GM12873 (cell line): ENCODE measurements around the gene ABL1.

Experiments used
- TF ChIP-seq, protein P1 (sequence below): IDR thresholded peaks from 2 replicates; pipeline ENCODE4 v1.5.1; 2012; ENCODE audit warnings: low read depth, mild to moderate bottlenecking, moderate library complexity, low read length, control low read depth; ENCODE audit not compliant: insufficient read depth; ENCODE audit errors: missing control alignments

Gene ABL1

DNA sequence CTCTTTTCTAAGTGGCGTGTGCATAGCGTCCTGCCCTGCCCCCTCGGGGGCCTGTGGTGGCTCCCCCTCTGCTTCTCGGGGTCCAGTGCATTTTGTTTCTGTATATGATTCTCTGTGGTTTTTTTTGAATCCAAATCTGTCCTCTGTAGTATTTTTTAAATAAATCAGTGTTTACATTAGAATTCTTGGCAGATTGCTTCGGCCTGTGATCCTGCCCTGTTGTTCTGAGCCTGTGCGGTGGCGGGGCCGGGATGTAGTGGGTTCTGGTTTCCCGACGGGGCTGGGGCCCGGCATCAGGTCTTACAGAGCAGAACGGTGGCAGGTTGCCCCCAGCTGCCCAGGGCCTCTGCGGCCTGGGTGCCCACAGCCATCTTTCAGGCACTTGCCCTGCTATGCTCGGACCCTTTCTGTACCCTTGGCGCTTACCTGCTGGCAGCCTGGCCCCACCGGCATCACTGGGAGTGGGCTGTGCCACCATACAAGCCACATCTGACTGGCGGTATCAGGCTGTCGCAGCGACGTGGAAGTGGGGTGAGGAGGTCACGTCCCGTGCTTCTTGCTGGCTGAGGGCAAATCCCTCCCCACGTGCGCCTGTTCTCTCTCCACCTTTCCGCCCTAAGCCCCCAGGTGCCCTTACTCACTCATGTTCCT, 52.6 kb downstream of the ABL1 start:
- TF ChIP-seq, protein P1, sequence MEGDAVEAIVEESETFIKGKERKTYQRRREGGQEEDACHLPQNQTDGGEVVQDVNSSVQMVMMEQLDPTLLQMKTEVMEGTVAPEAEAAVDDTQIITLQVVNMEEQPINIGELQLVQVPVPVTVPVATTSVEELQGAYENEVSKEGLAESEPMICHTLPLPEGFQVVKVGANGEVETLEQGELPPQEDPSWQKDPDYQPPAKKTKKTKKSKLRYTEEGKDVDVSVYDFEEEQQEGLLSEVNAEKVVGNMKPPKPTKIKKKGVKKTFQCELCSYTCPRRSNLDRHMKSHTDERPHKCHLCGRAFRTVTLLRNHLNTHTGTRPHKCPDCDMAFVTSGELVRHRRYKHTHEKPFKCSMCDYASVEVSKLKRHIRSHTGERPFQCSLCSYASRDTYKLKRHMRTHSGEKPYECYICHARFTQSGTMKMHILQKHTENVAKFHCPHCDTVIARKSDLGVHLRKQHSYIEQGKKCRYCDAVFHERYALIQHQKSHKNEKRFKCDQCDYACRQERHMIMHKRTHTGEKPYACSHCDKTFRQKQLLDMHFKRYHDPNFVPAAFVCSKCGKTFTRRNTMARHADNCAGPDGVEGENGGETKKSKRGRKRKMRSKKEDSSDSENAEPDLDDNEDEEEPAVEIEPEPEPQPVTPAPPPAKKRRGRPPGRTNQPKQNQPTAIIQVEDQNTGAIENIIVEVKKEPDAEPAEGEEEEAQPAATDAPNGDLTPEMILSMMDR = no peak

GRCh38 chr9:130888146-130888885, 53.3 kb downstream of the ABL1 start:
- TF ChIP-seq, protein P1 = no peak

- TF ChIP-seq, protein P1 = no peak
Observed at GRCh38 chr9:130890124-130890523, 55.1 kb downstream of the ABL1 start.

DNA sequence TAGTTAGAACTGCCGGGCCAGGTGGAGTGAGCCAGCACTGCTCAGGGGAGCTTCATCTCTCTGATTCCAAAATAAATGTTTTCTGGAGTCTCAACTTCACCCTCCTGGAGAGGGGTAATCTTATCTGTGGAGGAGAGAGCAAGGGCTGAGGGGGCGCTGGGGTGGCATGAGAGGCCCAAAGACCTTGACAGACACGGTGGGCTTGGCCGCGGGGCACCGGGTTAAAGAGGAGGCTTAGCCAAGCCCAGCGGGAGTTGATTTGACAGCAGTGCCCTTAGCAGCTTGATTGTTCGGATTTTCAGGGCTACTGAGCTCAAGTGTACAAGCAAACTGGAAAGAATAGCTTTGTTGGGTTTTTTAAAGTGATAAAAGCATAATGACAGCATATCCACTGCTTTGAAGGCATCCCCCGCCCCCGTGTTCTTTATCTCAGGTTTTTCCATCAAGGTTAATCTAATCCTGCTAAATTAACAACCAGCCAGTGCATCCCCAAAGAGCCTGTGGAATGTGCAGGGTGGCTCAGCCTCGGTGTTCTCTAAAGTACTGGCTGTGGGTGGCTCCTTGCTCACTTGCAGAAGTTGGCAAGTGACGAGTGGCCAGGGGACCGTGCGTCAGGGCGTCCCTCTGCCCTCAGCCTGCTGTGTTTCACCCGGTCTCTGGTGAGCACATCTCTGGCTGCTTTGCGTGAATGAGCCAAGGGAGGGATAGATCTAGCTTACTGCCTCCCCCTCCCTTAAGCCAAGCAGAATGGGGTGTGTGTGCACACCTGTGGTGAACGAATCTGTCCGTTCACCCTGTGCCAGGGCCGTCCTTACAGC, 56.0 kb downstream of the ABL1 start:
- TF ChIP-seq, protein P1 = no peak

DNA sequence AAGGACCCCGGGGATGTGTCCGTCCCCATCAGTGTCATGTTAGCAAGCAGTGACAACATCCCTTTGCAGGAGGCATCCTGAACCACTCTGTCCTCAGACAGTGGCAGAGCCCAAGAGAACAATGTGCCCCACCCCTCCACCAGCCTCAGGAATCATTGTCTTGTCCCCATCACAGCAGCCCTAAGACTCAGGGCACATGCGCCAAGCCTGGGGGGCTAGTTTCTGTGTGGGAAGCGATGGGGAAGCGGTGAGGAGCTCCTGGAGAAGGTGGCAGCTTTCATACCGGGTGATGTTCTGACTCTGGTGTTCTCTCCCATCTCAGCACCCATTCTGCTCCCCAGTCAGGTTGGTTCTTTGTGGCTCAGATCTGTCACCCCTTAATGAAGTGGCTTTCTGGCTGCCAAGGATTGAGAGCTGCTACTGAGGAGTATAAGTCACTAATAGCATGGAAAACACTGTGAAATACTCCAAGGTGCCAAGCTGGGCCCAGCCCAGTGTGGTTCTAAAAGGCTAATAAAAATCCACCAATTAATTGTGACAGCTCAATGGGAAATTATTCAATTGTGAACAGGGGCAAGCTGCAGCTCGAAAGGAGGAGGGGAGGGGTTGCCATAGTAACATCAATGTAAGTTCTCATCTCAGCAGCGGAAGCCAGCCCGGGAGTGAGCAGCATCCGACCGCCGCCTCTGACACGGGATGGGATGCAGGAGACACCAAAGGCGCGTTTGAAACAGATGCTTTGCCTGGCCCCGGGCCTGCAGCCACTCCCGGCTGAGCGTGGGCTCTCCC, 56.8 kb downstream of the ABL1 start:
- TF ChIP-seq, protein P1 = no peak

DNA sequence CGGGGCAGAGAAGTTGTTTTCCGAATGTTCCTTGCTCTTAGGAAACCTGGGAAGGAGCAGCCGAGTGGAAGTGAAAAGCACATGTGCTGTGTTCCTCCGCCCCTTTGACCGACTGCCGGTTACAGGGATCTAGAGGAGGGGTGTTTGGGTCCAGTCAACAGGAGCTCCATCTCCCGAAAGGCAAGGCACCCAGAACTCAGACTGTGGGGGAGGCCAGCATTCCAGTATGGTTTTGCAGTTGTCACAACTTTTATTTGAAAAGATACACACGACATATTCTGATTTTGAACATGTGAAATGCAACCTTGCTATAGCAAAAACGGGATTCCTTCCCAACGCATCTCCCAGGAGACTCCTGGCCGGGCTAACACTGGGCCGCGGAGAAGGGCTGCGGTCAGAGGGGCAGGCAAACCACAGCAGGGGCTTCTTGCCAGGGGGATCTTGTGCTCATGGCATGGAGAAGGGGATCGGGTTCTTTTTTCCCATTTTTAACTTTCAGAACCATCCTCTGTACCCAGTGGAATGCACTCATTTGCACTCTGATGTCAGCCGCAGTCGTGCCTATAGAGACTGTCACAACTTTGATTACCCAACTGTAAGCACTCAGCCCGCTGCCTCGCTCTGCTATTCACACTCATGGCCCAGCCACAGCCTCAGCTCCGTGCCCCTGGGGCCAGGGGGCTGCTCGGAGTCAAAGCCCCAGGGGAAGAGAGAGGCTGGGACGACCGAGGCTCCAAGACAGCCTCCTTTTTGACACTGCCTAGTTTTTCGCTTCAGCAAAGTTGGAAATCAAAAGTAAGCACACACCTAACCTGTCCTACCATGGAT, 57.6 kb downstream of the ABL1 start:
- TF ChIP-seq, protein P1 = no peak
